K562 (cell line): Measurements from ENCODE around the gene TAF4. TPM values are rescaled to one million over a fixed set of nuclear protein-coding genes. Genes with fewer than 3 reads are reported as not detected.

ENCODE experiments used
- ATAC-seq: fragments of 200-7000 bp; cut with Tn5 transposase; 3 replicates; pipeline ENCODE4 v1.9.1; 2020; ENCODE audit warnings: moderate library complexity
- BruUV-seq: library from RNA; stranded (reverse); fragments of 400-500 nt; replicated peaks from 2 replicates; lab custom pipeline; 2021; lab: Mats Ljungman, UMichigan
- CTCF ChIA-PET: fragments of 300-600 bp; formaldehyde crosslinking; extraction: SDS; loops from one replicate; lab custom pipeline; 2021; ENCODE audit warnings: low intra/inter-chr PET ratio; lab: Yijun Ruan, JAX
- POLR2A ChIA-PET: fragments of 300-600, 350-650 bp; sonication (Branson Sonifier 250); formaldehyde crosslinking; extraction: SDS; loops from one replicate; lab custom pipeline; 2021; ENCODE audit warnings: antibody characterized with exemption, inconsistent platforms; lab: Yijun Ruan, JAX
- DNase-seq, 4 experiments: peaks; one replicate each; pipeline versions ENCODE4 v3.0.0 to v3.0.0-alpha.2; 2011 to 2018; ENCODE audit warnings: low spot score in 3 of 4, mixed read lengths in 3 of 4; ENCODE audit errors: extremely low read depth in 1 of 4
- FAIRE-seq: peaks from 2 replicates; lab custom pipeline; 2011; peaks lifted over from hg19 to GRCh38; lab: Jason Lieb, UNC
- H2AFZ ChIP-seq: 2 replicates; pipeline ENCODE4 v1.6.0; 2011; ENCODE audit warnings: low read depth, low read length, control low read depth, inconsistent platforms
- H3K27ac ChIP-seq: fragments of 200-600 bp; 3 replicates; pipeline ENCODE4 v1.8.0; 2011; ENCODE audit warnings: low read depth, mild to moderate bottlenecking, control low read depth, inconsistent platforms, low read length, moderate library complexity, mixed read lengths; ENCODE audit errors: extremely low read depth
- H3K27me3 ChIP-seq, 2 experiments: fragments of 300-600 bp in 1 of 2; 2 replicates in 1 of 2; 3 replicates in 1 of 2; pipeline versions ENCODE4 v1.6.0 to v1.8.0; 2011; ENCODE audit warnings: inconsistent platforms in 2 of 2, low read length in 2 of 2, mild to moderate bottlenecking in 1 of 2, mixed read lengths in 1 of 2, moderate library complexity in 1 of 2; ENCODE audit not compliant: control insufficient read depth in 2 of 2, insufficient read depth in 2 of 2
- H3K36me3 ChIP-seq: fragments of 300-600 bp; 3 replicates; pipeline ENCODE4 v1.8.0; 2011; ENCODE audit warnings: mild to moderate bottlenecking, low read length, inconsistent platforms; ENCODE audit not compliant: control insufficient read depth, insufficient read depth
- H3K4me1 ChIP-seq, 2 experiments: fragments of 200-600 bp in 1 of 2; replicated peaks in 1 of 2; 2 replicates in 1 of 2; 3 replicates in 1 of 2; pipeline versions ENCODE4 v1.5.1 to v1.8.0; 2011; ENCODE audit warnings: inconsistent platforms in 2 of 2, low read length in 2 of 2, mild to moderate bottlenecking in 1 of 2, mixed read lengths in 1 of 2, moderate library complexity in 1 of 2; ENCODE audit not compliant: control insufficient read depth in 2 of 2, insufficient read depth in 2 of 2
- H3K4me2 ChIP-seq: 2 replicates; pipeline ENCODE4 v1.6.1; 2011; ENCODE audit warnings: low read length, control low read depth, inconsistent platforms, mixed read lengths; ENCODE audit not compliant: insufficient read depth
- H3K4me3 ChIP-seq: fragments of 200-600 bp; sonication (generic), shearing (Covaris generic); 2 replicates; pipeline ENCODE4 v1.5.1; 2016; ENCODE audit warnings: control low read depth, inconsistent platforms
- H3K79me2 ChIP-seq: fragments of 200-600 bp; 3 replicates; pipeline ENCODE4 v1.8.0; 2011; ENCODE audit warnings: low read length, inconsistent platforms; ENCODE audit not compliant: control insufficient read depth, insufficient read depth
- H3K9ac ChIP-seq, 2 experiments: 2 replicates each; pipeline versions ENCODE4 v1.6.0 to v1.6.1; 2011; ENCODE audit warnings: low read depth in 2 of 2, low read length in 2 of 2, control low read depth in 1 of 2, inconsistent platforms in 1 of 2, mild to moderate bottlenecking in 1 of 2, mixed read lengths in 1 of 2; ENCODE audit not compliant: insufficient read depth in 1 of 2
- H3K9me1 ChIP-seq: one replicate; pipeline ENCODE4 v1.6.0; 2011; ENCODE audit warnings: inconsistent platforms, mild to moderate bottlenecking, low read length, moderate library complexity; ENCODE audit not compliant: control insufficient read depth, insufficient read depth
- H3K9me3 ChIP-seq: replicated peaks from 2 replicates; pipeline ENCODE4 v1.5.1; 2011; ENCODE audit warnings: low read depth, low read length, inconsistent platforms; ENCODE audit not compliant: control insufficient read depth, insufficient read depth
- H4K20me1 ChIP-seq: replicated peaks from 2 replicates; pipeline ENCODE4 v1.6.1; 2011; ENCODE audit warnings: low read length, inconsistent platforms, mixed read lengths; ENCODE audit not compliant: control insufficient read depth, insufficient read depth
- BRCA1 ChIP-seq, 2 experiments: fragments of 450-650 bp in 1 of 2; sonication (generic) in 1 of 2; formaldehyde crosslinking in 1 of 2; IDR thresholded peaks; 2 replicates each; pipeline versions ENCODE4 v1.5.0 to v1.6.1; 2017 to 2020; ENCODE audit warnings: mild to moderate bottlenecking in 1 of 2, missing genetic modification reagents in 1 of 2
- CBX1 ChIP-seq: sonication (generic); IDR thresholded peaks from 2 replicates; pipeline ENCODE4 v1.6.1; 2016; ENCODE audit warnings: antibody characterized with exemption, low read depth, mild to moderate bottlenecking
- CEBPG ChIP-seq, 3 experiments: fragments of 200-800 bp in 1 of 3; sonication (Bioruptor generic) in 1 of 3; sonication (generic) in 1 of 3; formaldehyde crosslinking in 1 of 3; IDR thresholded peaks in 2 of 3; conservative IDR thresholded peaks in 1 of 3; 2 replicates each; pipeline versions ENCODE4 v1.6.1 to v1.8.0; 2016 to 2022; ENCODE audit warnings: missing compliant biosample characterization in 2 of 3, missing genetic modification characterization in 2 of 3, mild to moderate bottlenecking in 1 of 3, missing genetic modification reagents in 1 of 3
- GABPA ChIP-seq: fragments of 200-800 bp; sonication (Bioruptor generic); conservative IDR thresholded peaks from 2 replicates; pipeline ENCODE4 v1.6.1; 2016; ENCODE audit warnings: low read depth, missing genetic modification characterization, missing compliant biosample characterization
- KDM4B ChIP-seq, 2 experiments: fragments of 450-650 bp in 1 of 2; sonication (generic) in 1 of 2; IDR thresholded peaks; 2 replicates each; pipeline ENCODE4 v1.6.1; 2016 to 2017; ENCODE audit warnings: borderline replicate concordance in 2 of 2, antibody characterized with exemption in 1 of 2, low read depth in 1 of 2, mild to moderate bottlenecking in 1 of 2
- LCOR ChIP-seq: sonication (generic); formaldehyde crosslinking; IDR thresholded peaks from 2 replicates; pipeline ENCODE4 v1.8.0; 2022; ENCODE audit warnings: mild to moderate bottlenecking, missing genetic modification reagents
- MBD1 ChIP-seq: fragments of 250-450 bp; sonication (Bioruptor Pico); IDR thresholded peaks from 2 replicates; pipeline ENCODE4 v1.8.0; 2022; ENCODE audit warnings: inconsistent platforms
- UBTF ChIP-seq, 2 experiments: IDR thresholded peaks; 2 replicates each; pipeline ENCODE4 v1.6.1; 2012; ENCODE audit warnings: improper control_type of control experiment in 2 of 2, low read depth in 2 of 2, low read length in 2 of 2, borderline replicate concordance in 1 of 2
- XRCC5 ChIP-seq: fragments of 200-400 bp; formaldehyde crosslinking; IDR thresholded peaks from 2 replicates; pipeline ENCODE4 v1.6.1; 2017; ENCODE audit warnings: low read depth, mild to moderate bottlenecking, low read length
- ZBTB43 ChIP-seq: sonication (generic); formaldehyde crosslinking; IDR thresholded peaks from 2 replicates; pipeline ENCODE4 v1.8.0; 2023; ENCODE audit warnings: mild to moderate bottlenecking, missing genetic modification reagents
- ZNF143 ChIP-seq: sonication (generic); formaldehyde crosslinking; IDR thresholded peaks from 2 replicates; pipeline ENCODE4 v1.9.0; 2022; ENCODE audit warnings: mild to moderate bottlenecking, missing genetic modification reagents
- ZNF324 ChIP-seq: fragments of 250-450 bp; sonication (Bioruptor Pico); IDR thresholded peaks from 2 replicates; pipeline ENCODE4 v1.4.0; 2020; ENCODE audit warnings: mild to moderate bottlenecking
- WGBS: fragments of 100-300 bp; shearing (Covaris generic); methylation state at CpG from one replicate; pipeline ENCODE4 v1.1.6; 2016; ENCODE audit warnings: low coverage, mixed read lengths; ENCODE audit not compliant: insufficient coverage; ENCODE audit errors: missing lambda C conversion rate; 5-methylcytosine and 5-hydroxymethylcytosine counted together
- in situ Hi-C: fragments of 300-500 bp; cut with MboI; formaldehyde crosslinking; loops from 4 replicates; pipeline ENCODE4 v1.15.0; 2018; ENCODE audit warnings: inconsistent platforms, mixed read lengths
- intact Hi-C: fragments of 100-400 bp; cut with micrococcal nuclease; formaldehyde crosslinking; loops from 2 replicates; pipeline ENCODE4 v1.14.2; 2022
- polyA plus RNA-seq, 8 experiments: library from polyadenylated mRNA; depleted of rRNA in 4 of 8; stranded (reverse) in 5 of 8; unstranded in 3 of 8; fragments of >200 nt; fragmentation: Nextera tagmentation in 2 of 8; fragmentation: Illumina TruSeq in 1 of 8; extraction: Ambion mirVana in 2 of 8; extraction: Trizol in 1 of 8; gene quantifications; 2 replicates each; pipeline versions ENCODE4 v1.2.1 to v1.2.3, GENCODE V29; 2011 to 2014; ENCODE audit warnings: inconsistent platforms in 1 of 8, missing spikeins in 1 of 8
- total RNA-seq, 7 experiments: library from RNA; depleted of rRNA in 6 of 7; stranded (reverse); fragments of >200 nt in 6 of 7; fragmentation: Illumina TruSeq in 2 of 7; extraction: Trizol in 2 of 7; gene quantifications; 2 replicates each; pipeline versions ENCODE4 v1.2.1 to v1.2.3, GENCODE V29; 2011 to 2021; ENCODE audit warnings: low replicate concordance in 1 of 7

The TAF4 gene
- total and polyA plus RNA-seq, 9 of the 15 experiments (the other 6 are each of a cell fraction or from before 2014, with no cell fraction given), result 0.44 to 28.3 (median 5.6) TPM

- TF ChIP-seq ZNF324, result no peak
- TF ChIP-seq MBD1 (CRISPR knock-in tag), result no peak
- TF ChIP-seq ZBTB43 (CRISPR knock-in tag), result peak; percentile 71; the same call in 1 of the 2 replicates
- TF ChIP-seq GABPA (tag), result no peak
- no peak for TF ChIP-seq KDM4B (IDR thresholded peaks at IDR 0.05; ENCODE audit: borderline replicate concordance in 2 of 2, low read depth in 1 of 2)
Observed at GRCh38 chr20:62088258-62089127, 22.8 kb upstream of the TAF4 start (continued).

GRCh38 chr20:62087632-62088031 is 22.0 kb upstream of the TAF4 start:
- H3K27ac ChIP-seq, result no peak overlapping the region
- no peak overlapping the region for H3K4me2 ChIP-seq
- H4K20me1 ChIP-seq, result no peaks in the 10 kb centered on the region
- no peaks in the 10 kb centered on the region for H3K36me3 ChIP-seq
- in situ Hi-C loops (no loop called here), intact Hi-C loops (no loop called here)
- H3K9me1 ChIP-seq, result no peaks in the 10 kb centered on the region
- no TSS peak for BruUV-seq
- H3K4me1 ChIP-seq, result peaks cover 0 to 7% of the 10 kb centered on the region in 2 experiments; a peak in 3 of 5 replicates
- CTCF ChIA-PET, result no interaction called here
- POLR2A ChIA-PET, result interaction anchor here (0.6 kb wide), 1 partner anchor 50 kb away, joined by 3 read pairs; no protein-coding TSS in a partner anchor
- ATAC-seq, result no peak
- no peak overlapping the region for H2AFZ ChIP-seq
- DNase-seq, result no peak
- 42% methylated on average over 17 of the region's 17 CpGs for WGBS
- H3K27me3 ChIP-seq, result peaks cover 36 to 60% of the 10 kb centered on the region in 2 experiments
- FAIRE-seq, result no peak
- H3K4me3 ChIP-seq, result no peak overlapping the region
- no peaks in the 10 kb centered on the region for H3K79me2 ChIP-seq
- H3K9ac ChIP-seq, result no peak overlapping the region
- no peaks in the 10 kb centered on the region for H3K9me3 ChIP-seq
- TF ChIP-seq CBX1 (no peak), CEBPG (CRISPR knock-in tag; IDR thresholded peaks at IDR 0.05) (no peak), CEBPG (tag; conservative IDR thresholded peaks at IDR 0.05 in 1 of 2, IDR thresholded peaks at IDR 0.05 in 1 of 2) (no peak), LCOR (no peak), ZNF143 (CRISPR knock-in tag) (no peak), UBTF (IDR thresholded peaks at IDR 0.05; ENCODE audit: borderline replicate concordance in 1 of 2, low read depth in 2 of 2, low read length in 2 of 2) (no peak), BRCA1 (IDR thresholded peaks at IDR 0.05) (no peak), BRCA1 (CRISPR knock-in tag; IDR thresholded peaks at IDR 0.05) (no peak), XRCC5 (no peak)
